NCI-H2081 (cell line): ENCODE measurements around the gene MPP4.
"Not testable (repeated sequence)": the region's sequence is repeated elsewhere in the genome, so short reads cannot be mapped to it uniquely, and the experiment has no call there.

Source experiments
- DNase-seq, 2 experiments: peaks; one replicate each; lab custom pipeline; 2025; lab: John Stamatoyannopoulos, UW

MPP4 gene

DNA sequence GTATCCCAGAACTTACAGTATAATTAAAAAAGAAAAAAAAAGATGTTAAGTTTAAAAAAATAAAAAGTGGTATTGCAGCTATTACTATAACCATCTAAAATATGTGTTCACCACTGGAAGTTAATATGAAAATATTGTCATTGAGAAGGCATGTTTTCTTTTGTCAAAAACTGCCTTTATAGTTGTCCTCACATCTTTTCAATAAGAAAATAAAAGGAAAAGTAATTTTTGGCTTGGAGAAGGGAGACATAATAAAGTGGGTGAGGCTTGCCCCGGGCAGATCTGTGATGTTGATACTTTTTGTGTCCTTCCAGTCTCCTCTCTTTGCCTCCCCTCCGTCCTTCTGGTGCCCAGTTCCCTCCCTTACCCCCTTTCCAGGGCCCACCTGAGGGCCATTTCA is 24.9 kb downstream of the MPP4 start:
- DNase-seq: no peak

DNA sequence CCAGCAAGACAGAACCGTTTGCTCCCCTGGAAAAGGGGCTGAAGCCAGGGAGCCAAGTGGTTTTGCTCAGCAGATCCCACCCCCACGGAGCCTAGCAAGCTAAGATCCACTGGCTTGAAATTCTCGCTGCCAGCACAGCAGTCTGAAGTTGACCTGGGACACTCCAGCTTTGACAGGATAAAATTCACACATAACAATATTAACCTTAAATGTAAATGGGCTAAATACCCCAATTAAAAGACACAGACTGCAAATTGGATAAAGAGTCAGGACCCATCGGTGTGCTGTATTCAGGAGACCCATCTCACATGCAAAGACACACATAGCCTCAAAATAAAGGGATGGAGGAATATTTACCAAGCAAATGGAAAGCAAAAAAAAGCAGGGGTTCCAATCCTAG is 27.2 kb downstream of the MPP4 start:
- not testable (repeated sequence) for DNase-seq

DNA sequence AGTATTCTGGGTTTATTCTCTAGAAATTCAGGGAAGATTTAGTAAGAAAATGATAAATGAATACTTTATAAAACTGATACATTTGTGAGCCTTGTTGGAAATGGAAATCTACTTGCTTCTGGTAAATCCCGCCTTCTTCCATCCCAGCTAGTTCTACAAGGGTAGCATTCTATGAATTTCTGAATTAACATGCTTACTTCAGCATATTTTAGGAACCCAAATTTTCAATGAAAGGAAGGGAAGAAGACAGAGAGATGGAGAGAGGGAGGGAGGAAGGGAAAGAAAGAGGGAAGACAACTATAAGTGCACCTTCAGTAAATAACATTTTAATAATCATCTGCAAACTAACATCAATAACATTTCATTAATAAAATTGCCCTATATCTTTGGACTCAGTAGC is 28.6 kb downstream of the MPP4 start:
- no peak for DNase-seq

DNA sequence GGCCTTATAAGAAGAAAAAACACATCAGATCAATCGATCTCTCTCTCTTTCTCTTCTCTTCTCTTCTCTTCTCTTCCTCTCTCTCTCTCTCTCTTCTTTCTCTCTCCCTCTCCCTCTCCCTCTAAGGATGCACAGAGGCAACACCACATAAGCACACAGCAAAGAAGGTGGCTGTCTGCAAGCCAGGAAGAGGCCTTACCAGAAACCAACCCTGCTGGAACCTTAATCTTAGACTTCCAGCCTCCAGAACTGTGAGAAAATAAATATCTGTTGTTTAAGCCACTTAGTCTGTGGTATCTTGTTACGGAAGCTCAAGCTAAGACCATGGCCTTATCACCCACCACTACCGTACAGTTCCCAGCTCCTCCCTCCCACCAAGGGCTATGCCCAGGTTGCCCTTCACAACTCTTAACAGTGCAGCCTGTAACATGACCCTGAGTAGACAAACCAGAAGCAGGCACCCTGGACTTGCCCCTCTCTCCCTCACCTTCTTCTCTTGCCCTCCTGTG is 30.0 kb downstream of the MPP4 start:
- no peak for DNase-seq

DNA sequence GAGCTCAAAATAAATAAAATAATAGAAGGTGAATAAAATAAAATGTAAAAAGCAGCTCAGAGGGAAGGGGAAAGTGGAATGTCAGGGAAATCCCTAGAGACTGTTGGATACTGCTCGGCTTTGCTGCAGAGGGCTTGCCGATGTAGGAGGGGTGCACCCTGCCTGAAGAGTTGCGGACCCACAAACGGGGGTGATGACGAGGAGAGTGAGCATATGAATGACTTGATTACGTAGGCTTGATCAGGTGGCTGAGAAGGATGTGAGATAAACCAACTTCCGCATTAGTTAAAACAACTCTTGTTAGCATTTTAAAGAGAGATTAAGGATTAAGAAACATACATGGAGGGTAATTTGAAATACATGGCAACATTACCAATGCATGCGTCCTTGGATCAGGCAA is 34.1 kb downstream of the MPP4 start:
- no peak for DNase-seq

DNA sequence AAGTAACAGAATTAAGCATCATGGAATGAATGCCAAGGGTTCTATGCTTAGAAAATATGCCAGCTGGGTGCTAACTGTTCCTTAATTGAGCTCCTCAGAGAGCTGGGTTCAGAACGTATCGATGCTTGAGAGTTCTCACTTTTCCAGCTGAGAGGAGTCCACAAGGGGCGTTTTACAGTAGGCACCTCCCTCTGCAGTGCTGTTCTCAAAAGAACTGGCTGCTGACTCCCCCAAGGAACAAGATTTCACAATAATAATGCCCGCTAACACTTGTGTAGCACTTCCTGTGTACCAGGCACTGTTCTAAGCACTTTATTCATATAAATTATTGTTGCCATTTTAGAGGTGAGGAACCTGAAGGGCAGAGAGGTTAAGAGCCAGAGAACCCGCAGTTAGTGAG is 37.1 kb downstream of the MPP4 start:
- no peak for DNase-seq

DNA sequence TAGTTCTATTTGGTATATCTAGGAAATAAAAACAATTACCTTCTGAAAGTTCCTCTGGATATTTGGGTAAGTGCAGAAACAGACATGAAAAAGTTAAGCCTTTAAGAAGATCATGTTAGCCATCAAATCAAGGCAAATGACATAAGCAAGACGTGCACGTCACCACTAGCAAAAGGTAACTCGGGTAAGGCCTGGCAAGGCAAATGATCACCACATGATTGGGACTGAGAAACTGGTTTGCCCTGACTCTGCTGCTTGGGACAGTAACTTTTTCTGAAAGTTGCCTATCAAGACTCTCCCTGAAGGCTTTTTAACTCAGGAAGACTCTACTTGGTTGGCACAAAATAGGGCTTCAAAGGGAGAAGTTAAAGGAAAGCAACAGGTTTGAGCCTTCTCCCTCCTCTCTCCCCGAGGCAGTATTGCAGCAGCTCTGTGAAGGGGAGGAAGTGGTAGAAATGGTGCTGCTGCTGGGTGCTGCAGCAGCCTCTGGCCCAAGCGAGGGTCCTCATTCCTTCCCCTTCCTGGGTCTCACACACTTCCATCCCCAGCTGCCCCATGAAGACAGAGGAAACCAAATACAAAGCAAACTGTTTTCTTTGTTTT is 38.0 kb downstream of the MPP4 start:
- DNase-seq: no peak

DNA sequence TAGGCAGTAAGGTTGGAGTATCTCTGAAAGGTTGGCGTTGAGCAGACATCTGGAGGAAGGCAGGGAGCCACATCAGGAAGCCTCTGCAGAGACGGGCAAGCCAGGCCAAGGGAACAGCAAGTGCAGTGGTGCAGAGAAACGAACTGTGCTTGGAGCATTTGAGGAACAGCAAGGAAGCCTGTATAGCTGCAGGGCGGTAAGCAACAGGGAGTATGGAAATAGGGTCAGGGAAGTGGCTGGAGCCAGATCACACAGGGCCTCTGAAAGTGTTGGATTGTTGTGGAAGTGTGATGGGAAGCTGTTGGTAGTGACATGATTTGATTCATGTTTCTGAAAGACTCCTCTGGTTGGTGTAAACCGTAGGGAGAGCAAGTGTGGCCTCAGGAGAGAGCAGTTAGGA is 41.7 kb downstream of the MPP4 start:
- no peak for DNase-seq

DNA sequence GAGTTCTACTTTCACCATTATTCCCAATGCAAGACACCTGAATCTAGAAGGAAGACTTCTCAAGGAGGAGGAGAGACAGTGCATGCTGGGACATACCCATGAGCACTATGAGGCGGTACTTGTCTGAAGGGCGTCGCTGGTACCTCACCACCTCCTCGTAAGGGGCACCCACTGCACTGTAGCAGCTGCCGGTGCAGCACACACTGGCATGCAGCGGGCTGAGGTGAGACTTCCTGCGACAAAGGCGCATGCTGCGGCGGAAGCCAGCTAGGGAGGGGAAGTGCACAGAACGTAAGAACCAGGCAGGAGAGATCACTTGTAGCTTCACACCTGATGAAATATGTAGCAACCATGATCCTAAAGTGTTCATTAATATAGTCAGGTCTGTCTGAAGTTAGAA is 42.3 kb downstream of the MPP4 start:
- no peak for DNase-seq

DNA sequence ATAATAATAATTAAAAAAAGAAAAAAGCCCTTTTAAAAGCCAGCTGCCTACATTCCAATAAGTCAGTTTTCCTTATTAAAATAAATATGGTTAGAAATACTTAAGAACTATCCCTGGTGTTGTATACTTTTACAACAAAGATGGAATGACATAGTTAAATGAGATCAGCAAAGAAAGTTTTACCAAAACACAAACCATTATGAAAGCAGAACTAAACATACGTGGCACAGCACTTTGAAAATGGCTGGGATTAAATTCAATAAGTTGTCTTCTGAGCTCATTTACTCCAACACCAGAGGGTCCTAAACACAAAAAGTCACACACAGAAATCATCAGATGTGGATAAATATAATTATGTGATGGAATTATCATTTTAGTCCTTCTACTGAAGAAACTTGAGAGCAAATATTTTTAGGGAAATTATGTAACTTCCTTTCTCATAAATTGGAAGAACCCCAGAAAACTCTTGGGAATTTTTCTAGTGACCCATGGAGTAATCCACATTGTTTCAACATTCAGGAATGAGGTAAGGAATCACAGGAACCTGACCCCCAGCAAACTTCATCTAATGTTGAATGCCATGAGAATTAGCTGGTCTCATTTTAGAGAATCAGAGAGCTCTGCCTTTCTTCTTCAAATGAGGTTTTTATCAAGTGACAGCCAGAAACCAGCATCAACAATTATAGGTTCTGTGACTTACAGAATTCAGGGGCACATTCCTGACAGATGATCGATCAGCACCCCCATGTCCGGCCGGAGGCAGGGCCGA is 43.6 kb downstream of the MPP4 start:
- DNase-seq: no peak

DNA sequence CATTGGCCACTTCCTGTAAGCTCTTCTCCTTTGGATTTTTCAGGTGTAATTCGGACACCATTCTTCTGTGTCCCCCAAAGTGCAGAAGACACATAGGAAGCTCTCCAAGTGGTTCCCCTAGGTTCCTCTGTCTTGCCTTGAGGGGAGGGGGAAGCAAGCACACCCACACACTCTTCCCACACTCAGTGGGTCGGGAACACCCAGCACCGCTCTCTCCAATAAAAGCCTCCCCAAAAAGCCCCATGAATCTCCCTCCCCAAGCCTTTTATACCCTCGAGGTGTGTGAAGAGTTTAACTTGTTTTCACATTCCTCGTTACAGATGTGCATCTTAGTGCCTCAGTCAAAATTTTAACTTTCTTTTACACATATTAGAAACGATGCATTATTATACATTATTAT is 45.2 kb downstream of the MPP4 start:
- no peak for DNase-seq

DNA sequence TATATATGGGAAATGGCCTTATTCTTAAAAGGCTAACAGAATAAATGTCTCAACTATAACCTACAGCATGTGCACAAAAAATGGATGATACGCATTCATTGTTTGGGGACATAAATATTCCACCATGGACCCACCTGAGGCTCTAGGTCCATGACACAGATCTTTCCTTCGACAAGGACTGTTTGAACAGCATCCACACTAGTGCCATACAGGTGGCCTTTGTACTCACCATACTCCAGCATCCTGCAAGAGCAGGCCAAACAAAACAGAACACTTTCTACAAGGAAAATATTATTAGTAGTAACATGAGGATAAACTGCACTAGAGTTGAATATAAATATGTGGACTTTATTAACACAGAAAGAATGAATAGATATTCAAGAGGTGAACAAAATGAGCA is 49.0 kb downstream of the MPP4 start:
- DNase-seq: no peak

DNA sequence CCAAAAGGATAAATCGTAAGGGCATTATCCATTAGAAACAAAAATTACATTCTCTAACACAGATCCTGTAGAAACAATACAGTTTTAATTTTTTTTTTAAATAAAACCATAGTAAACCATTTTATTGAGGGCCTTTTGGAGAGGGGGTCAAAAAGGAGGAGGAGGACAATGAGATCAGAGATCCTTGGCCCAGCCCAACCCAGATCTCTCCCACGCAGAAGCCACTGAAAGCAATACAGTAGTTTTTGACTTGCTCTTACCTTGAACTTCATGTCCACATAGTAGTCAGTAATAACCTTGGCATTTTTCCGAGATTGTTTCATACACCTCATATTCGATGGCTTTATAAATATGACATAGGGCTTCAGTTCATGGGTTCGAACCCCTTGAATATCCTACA is 51.0 kb downstream of the MPP4 start:
- DNase-seq: no peak

DNA sequence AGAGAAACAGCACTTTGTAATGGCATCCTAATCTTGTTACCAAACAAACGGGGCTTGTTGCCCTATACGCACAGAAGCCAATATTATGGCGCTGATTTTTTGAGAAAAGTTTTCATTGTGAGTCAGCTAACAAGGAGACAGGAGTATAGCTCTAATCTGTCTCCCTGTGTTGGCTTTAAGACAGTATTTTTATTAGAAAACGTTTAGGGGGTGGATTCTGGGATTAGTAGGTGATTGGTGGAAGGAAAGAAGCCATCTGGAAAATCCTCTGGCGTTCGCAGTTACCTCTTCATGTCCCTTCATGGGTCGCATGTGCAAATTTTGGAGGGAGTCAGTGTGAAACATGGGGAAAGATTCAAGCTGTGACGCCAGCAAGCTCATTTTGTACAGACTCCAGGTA is 54.4 kb downstream of the MPP4 start:
- DNase-seq: no peak

DNA sequence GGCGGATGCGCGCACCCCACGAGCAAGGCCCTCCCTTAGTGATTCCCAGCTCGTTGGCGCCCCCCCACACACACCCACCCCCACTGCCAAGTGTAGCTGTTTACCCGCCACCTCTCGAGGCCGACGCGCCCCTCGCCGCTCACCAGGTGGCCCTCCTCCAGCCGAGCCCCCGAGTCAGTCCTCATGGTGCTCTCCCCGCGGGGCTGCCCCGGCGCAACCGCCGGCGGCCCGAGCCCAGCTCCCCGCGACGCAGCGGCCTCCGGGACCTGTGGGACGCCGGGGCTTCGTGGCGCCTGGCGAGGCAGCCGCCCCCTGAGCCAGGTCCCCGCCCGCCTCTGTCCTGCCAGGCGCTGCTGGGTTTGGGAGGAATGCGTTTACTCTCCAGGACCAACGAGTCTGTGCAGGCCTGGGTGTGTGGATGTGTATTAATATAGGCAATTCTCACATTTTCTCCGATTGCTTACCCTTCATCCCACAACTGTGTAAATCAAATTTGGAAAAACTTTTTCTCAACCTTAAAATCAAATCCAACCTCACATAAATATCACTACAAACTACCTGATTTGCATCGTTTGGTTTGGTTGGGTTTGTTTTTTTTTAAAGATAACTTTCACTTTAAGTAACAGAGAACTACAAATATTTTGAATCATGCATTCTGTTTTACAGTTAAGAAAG is 55.1 kb downstream of the MPP4 start, which contains the start of gene TMEM237:
TSS of gene TMEM237 (minus strand) at position 288 of the 675 bp plus-strand sequence. CDS start at position 185, 103 bp downstream.
- peak in 1 of 2 experiments; percentile 23 for DNase-seq

DNA sequence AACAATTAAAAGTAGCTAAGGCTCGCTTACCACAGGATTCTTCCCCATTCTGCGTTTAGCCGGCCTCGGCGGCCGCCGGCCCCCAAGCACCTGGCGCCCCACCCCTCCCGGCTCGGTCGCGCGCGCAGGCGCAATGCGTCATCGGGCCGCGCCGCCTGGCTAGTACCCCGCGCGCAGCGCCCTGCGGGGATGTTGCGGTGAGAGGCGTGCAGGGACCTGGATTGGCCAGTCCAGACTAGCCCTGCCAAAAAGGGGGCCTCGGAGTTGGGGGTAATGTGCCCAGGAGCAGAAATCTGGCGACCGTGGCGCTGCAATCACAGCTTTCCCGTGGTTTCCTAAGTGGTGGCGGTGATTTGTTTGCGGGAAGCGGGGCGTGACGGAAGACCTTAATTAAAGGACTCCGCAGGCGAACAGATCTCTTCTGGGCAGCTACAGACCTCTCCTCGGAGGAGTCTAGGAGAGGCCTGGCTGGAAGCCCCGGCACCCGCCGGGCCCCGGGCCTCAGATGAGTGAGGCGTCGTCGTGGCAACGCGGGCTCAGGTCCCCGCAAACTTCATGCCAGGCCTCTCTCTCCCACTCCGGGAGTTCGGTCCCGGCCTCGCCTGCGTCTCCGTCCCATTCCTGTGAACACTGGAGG is 55.7 kb downstream of the MPP4 start:
- peak; percentile 70 to 83 for DNase-seq

DNA sequence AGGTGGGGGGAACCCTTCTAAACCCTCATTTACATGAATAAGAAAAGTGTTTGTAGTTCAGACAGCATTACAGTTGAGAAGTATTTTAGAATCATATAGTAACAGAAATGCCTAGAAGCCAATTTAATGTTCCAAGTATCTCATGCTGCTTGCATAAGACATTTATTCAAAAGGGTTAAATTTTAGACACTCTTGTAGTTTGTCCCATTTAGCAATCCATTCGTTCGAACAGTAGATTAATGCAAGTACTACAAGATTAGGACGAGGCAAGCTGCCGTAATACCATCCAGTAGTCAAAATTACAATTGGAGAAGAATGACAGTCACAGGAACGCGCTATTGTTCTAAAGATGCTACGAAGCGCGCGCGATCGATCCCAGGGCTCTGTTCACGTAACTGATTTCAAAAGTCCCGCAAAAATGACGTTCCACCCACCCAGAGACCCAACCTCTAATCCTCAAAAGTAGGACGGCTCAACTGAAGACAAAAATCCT is 56.3 kb downstream of the MPP4 start:
- peak; percentile 67 to 83 for DNase-seq

DNA sequence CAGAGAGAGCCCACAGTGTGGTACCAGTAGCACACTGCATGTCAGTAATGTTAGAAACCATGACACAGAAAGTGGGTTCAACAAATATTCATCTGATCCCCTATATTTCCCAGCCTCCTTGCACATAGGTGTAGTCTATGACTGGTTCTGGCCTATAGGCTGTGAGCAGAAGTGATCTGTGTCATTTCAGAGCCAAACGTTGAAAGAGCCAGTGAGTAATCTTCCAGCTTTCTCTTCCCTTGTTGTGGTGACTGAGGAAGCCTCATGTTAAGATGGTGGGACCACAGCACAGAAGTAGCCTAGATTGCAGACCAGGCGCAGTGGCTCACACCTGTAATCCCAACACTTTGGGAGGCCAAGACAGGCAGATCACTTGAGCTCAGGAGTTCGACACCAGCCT is 59.2 kb downstream of the MPP4 start:
- no peak for DNase-seq

DNA sequence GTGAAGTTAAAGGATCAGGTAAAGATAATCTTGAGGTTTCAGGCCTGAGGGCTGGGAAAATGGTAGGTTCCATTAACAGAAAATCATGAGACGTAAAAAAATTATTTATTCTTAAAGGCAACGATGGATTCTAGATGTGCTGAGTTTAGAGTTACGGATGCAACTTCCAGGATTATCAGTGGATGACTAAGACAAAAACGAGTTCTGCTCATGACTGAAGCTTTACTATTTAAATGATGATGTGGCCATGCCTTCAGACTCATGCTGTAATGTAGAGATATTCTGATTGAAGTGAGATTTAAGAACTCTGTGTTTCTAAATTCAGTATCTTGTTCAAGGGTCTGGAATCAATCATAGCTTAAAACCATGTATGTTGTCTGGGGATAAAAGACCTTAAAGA is 60.1 kb downstream of the MPP4 start:
- no peak for DNase-seq

DNA sequence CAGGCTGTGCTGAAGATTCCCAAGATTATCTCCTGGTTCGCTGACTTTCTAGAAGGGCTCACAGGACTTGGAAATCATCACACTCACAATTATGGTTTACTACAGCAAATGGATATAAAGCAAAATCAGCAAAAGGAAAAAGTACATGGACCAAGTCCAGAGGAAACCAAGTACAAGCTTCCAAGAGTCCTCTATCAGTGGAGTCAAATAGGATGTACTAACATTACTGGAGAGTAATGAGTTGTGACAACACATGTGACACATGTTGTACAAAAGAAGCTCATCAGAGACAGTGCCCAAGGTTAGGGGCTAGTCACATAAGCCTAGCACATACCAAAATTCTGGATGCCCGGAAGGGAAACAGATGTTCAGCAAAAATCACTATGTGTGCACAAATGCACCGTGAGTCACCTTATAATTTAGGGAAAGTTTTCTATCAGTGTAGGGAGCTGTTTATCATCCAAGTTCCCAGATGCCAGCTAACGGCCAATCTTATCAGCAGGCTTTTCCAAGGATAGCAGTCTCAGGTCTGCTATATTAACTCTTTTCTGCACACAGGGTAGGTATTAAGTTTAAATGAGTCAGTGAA is 64.7 kb downstream of the MPP4 start:
- DNase-seq: no peak

DNA sequence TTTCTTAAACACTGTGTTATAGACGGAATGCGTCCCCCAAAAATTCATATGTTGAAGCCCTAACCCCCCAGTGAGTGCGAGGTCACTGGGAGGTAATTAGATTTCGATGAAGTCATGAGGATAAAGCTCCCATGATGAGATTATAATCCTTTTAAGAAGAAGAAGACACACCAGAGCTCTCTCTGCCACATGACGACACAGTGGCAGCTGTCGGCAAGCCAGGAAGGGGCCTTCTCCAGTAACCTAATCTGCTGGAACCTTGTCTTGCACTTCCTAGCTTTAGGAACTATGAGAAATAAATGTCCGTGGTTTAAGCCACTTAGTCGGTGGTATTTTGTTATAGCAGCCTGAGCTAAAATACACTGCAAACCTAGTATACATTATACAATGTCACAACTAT is 67.4 kb downstream of the MPP4 start:
- DNase-seq: no peak

DNA sequence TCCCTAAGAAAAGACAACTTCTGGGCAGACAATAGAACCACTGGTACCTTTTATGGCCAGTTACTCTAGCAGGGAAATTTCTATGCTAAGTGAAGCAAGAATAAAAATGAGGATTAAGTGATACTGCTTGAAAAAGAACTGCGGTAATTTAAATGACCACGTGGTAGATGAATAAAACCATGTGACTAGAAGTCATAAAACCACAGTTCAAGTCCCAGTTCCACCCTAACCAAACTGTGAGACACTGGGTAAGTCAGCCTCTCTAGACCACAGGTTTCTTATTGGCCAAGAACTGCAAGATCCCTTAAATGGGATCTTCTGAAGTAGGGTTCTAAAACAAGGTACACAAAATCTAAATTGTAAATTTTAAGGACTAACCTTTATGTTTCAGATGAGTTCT is 67.9 kb downstream of the MPP4 start:
- no peak for DNase-seq
